T-helper 2 cell treated with Interferon-gamma antibody and Interleukin-4, amounts not matched to agents 5 μg/mL and 100 μg/mL, for 36 hours (primary cell): ENCODE measurements around the gene ARMCX4.

Experiments
- DNase-seq: peaks from one replicate; pipeline ENCODE4 v3.0.0; 2021; ENCODE audit warnings: low spot score
- H3K27ac Mint-ChIP-seq: one replicate; pipeline ENCODE4 v1.8.0; 2021; ENCODE audit warnings: mild to moderate bottlenecking, mixed read lengths
- H3K27me3 Mint-ChIP-seq: one replicate; pipeline ENCODE4 v1.8.0; 2021; ENCODE audit warnings: low read depth, mixed read lengths
- H3K36me3 Mint-ChIP-seq: one replicate; pipeline ENCODE4 v1.8.0; 2021; ENCODE audit warnings: low read depth, mixed read lengths
- H3K4me1 Mint-ChIP-seq: one replicate; pipeline ENCODE4 v1.8.0; 2021; ENCODE audit warnings: low read depth, mixed read lengths
- H3K4me3 Mint-ChIP-seq: one replicate; pipeline ENCODE4 v1.8.0; 2022; ENCODE audit warnings: mild to moderate bottlenecking, moderate library complexity, mixed read lengths
- H3K9me3 Mint-ChIP-seq: one replicate; pipeline ENCODE4 v1.8.0; 2021; ENCODE audit warnings: mixed read lengths

The ARMCX4 gene

DNA sequence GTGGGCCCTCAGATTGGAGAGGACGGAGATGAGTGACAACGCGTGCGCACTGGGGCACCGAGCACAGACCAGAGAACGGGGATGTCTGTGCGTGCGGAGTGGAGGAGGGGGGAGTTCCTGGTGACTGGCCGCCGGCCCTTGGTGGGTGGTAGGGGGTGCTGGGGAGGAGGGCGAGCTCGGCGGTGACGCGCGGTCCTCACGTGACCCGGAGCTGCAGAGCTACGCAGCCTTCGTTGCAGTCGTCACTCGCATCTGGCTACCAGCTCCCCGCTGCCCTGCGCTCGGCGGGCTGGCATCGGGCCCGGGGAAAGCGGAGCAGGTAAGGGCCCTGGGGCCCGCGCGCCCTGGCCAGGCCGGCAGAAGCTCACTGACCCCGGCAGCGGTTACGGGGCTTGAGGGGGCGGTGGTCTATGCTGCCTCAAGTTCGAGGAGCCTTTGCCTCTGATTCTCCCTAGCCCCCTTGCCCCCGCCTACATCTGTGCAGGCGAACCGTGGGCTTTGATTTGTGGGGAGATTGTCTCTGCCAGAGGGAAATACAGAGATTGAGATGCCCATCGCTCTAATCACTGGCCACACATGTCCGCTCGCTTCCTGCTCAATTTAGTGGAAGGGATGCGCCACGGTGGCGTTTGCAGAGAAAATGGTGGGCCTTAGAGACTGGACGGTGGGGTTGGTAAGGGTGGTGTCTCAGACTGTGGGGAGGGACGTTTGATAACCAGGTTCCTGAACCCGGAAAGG, at the start of gene ARMCX4:
TSS of gene ARMCX4 (plus strand) at position 245 of the 738 bp plus-strand sequence. CDS start 3,134 bp downstream, outside the sequence.
- peak within 1 kb of the TSS; percentile 49 for H3K27ac Mint-ChIP-seq
- H3K27me3 Mint-ChIP-seq = peaks cover 9% of the 10 kb centered on the region
- H3K4me1 Mint-ChIP-seq = peaks cover 4% of the 10 kb centered on the region
- H3K9me3 Mint-ChIP-seq = no peaks in the 10 kb centered on the region
- peak within 1 kb of the TSS; percentile 83 for H3K4me3 Mint-ChIP-seq
- peak; percentile 24 for DNase-seq
- peaks cover 2% of the 10 kb centered on the region for H3K36me3 Mint-ChIP-seq

DNA sequence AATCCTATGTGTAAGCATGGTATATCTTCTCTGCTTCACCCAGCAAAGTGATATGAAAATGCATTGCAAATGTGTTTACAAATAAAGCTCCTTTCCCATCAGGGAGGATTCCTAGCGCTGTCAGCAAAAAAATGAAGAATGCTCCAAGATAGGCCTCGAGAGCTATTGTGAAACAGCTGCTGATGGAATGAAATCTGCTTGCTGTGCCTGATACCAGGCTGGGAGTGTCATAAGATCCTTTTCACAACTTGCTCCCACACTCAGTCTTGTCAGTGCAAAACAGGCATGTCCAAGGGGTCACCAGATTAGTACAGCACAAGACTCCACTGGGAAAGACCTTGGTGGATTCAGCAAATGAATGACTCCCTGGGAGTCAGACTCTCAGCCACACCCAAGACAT, 43.2 kb upstream of the ARMCX4 start:
- H3K27ac Mint-ChIP-seq = no peak overlapping the region
- H3K27me3 Mint-ChIP-seq = no peaks in the 10 kb centered on the region
- no peaks in the 10 kb centered on the region for H3K4me1 Mint-ChIP-seq
- no peak for DNase-seq
- peaks cover 10% of the 10 kb centered on the region for H3K36me3 Mint-ChIP-seq
- no peak overlapping the region for H3K4me3 Mint-ChIP-seq
- no peaks in the 10 kb centered on the region for H3K9me3 Mint-ChIP-seq

- Mint-ChIP-seq H3K27me3 (no peaks in the 10 kb centered on the region), H3K36me3 (peaks cover 3% of the 10 kb centered on the region), H3K9me3 (peaks cover 6% of the 10 kb centered on the region), H3K27ac (no peak overlapping the region), H3K4me3 (no peak overlapping the region), H3K4me1 (peaks cover 10% of the 10 kb centered on the region)
- no peak for DNase-seq
Observed at GRCh38 chrX:101449279-101449678, 36.0 kb upstream of the ARMCX4 start.

DNA sequence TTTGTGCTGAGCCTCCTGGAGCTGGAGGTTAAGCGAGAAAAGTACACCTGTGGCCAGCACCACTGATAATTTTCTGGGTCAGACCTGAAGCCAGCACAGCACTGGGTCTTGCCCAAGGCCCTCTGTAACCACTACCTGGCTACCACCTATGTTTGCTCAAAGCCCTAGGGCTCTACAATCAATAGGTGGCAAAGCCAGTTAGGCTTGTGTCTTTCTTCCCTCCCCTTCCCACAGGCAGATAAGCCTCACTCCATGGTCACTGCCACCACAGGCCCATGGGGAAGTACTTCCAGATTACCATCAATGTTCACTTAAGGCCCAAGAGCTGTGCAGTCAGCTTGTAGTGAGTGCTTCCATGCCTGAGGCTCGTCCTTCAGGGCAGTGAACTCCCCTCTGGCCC, 35.2 kb upstream of the ARMCX4 start:
- no peak overlapping the region for H3K27ac Mint-ChIP-seq
- peaks cover 3% of the 10 kb centered on the region for H3K36me3 Mint-ChIP-seq
- H3K27me3 Mint-ChIP-seq = no peaks in the 10 kb centered on the region
- no peak overlapping the region for H3K4me3 Mint-ChIP-seq
- H3K9me3 Mint-ChIP-seq = peaks cover 6% of the 10 kb centered on the region
- DNase-seq = no peak
- H3K4me1 Mint-ChIP-seq = peaks cover 10% of the 10 kb centered on the region

GRCh38 chrX:101450961-101451360, 34.3 kb upstream of the ARMCX4 start:
- Mint-ChIP-seq H3K27me3 (no peaks in the 10 kb centered on the region), H3K4me3 (no peak overlapping the region), H3K36me3 (peaks cover 3% of the 10 kb centered on the region), H3K9me3 (peaks cover 6% of the 10 kb centered on the region), H3K4me1 (peaks cover 10% of the 10 kb centered on the region), H3K27ac (no peak overlapping the region)
- no peak for DNase-seq

- Mint-ChIP-seq H3K36me3 (peaks cover 3% of the 10 kb centered on the region), H3K27me3 (no peaks in the 10 kb centered on the region), H3K9me3 (peaks cover 6% of the 10 kb centered on the region), H3K4me3 (peak overlapping the region; percentile 44), H3K27ac (peak overlapping the region; percentile 64), H3K4me1 (peaks cover 10% of the 10 kb centered on the region)
- no peak for DNase-seq
Observed at GRCh38 chrX:101452056-101452455, 33.2 kb upstream of the ARMCX4 start.

- Mint-ChIP-seq H3K27me3 (no peaks in the 10 kb centered on the region), H3K36me3 (no peaks in the 10 kb centered on the region), H3K4me1 (no peaks in the 10 kb centered on the region), H3K4me3 (no peak overlapping the region), H3K27ac (no peak overlapping the region), H3K9me3 (no peaks in the 10 kb centered on the region)
- DNase-seq = no peak
Observed at GRCh38 chrX:101460669-101461068, 24.6 kb upstream of the ARMCX4 start.

- H3K4me1 Mint-ChIP-seq = no peaks in the 10 kb centered on the region
Observed at GRCh38 chrX:101462892-101463291, 22.4 kb upstream of the ARMCX4 start.

GRCh38 chrX:101478366-101478765, 6.9 kb upstream of the ARMCX4 start:
- no peak for DNase-seq
- Mint-ChIP-seq H3K27me3 (peaks cover 3% of the 10 kb centered on the region), H3K4me3 (no peak overlapping the region), H3K4me1 (no peaks in the 10 kb centered on the region), H3K9me3 (no peaks in the 10 kb centered on the region), H3K36me3 (no peaks in the 10 kb centered on the region), H3K27ac (no peak overlapping the region)

More at GRCh38 chrX:101462892-101463291, 22.4 kb upstream of the ARMCX4 start:
- Mint-ChIP-seq H3K27me3 (no peaks in the 10 kb centered on the region), H3K27ac (no peak overlapping the region), H3K36me3 (no peaks in the 10 kb centered on the region), H3K9me3 (no peaks in the 10 kb centered on the region), H3K4me3 (no peak overlapping the region)
- DNase-seq = no peak

GRCh38 chrX:101482296-101482695, 3.0 kb upstream of the ARMCX4 start:
- Mint-ChIP-seq H3K9me3 (no peaks in the 10 kb centered on the region), H3K36me3 (no peaks in the 10 kb centered on the region), H3K27ac (no peak overlapping the region), H3K4me3 (no peak overlapping the region), H3K27me3 (peaks cover 13% of the 10 kb centered on the region), H3K4me1 (peaks cover 4% of the 10 kb centered on the region)
- DNase-seq = no peak

DNA sequence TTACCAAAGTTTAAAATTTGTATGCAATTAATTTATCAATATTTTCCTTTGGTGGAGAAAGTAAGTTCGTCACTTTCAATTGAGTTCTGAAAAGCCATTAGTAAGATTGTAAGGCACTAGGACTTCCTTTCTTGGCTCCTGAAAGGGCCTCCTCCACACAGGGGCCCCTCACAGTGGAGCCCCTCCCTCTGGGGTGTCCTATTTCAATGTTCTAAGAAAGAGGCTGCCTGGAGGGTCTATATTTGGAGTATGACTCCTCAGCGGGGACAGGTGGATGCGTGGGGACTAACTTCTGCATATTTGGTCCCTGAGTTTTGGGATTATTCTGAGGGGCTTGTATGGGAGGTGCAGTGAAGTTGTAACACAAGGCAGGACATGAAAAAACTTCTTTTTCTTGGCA, 1.6 kb upstream of the ARMCX4 start:
- H3K4me3 Mint-ChIP-seq = no peak overlapping the region
- H3K27ac Mint-ChIP-seq = no peak overlapping the region
- H3K27me3 Mint-ChIP-seq = peaks cover 9% of the 10 kb centered on the region
- H3K4me1 Mint-ChIP-seq = peaks cover 4% of the 10 kb centered on the region
- DNase-seq = no peak
- H3K9me3 Mint-ChIP-seq = no peaks in the 10 kb centered on the region
- peaks cover 2% of the 10 kb centered on the region for H3K36me3 Mint-ChIP-seq

GRCh38 chrX:101484135-101484534, 1.1 kb upstream of the ARMCX4 start:
- H3K27ac Mint-ChIP-seq = no peak overlapping the region
- no peak for DNase-seq
- no peaks in the 10 kb centered on the region for H3K9me3 Mint-ChIP-seq
- H3K36me3 Mint-ChIP-seq = peaks cover 2% of the 10 kb centered on the region
- H3K27me3 Mint-ChIP-seq = peaks cover 9% of the 10 kb centered on the region
- peaks cover 4% of the 10 kb centered on the region for H3K4me1 Mint-ChIP-seq
- no peak overlapping the region for H3K4me3 Mint-ChIP-seq

- DNase-seq = no peak
- Mint-ChIP-seq H3K9me3 (no peaks in the 10 kb centered on the region), H3K27me3 (peaks cover 7% of the 10 kb centered on the region), H3K4me3 (no peak overlapping the region), H3K36me3 (peaks cover 2% of the 10 kb centered on the region), H3K4me1 (peaks cover 4% of the 10 kb centered on the region), H3K27ac (no peak overlapping the region)
Observed at GRCh38 chrX:101488796-101489195, 3.5 kb downstream of the ARMCX4 start.

DNA sequence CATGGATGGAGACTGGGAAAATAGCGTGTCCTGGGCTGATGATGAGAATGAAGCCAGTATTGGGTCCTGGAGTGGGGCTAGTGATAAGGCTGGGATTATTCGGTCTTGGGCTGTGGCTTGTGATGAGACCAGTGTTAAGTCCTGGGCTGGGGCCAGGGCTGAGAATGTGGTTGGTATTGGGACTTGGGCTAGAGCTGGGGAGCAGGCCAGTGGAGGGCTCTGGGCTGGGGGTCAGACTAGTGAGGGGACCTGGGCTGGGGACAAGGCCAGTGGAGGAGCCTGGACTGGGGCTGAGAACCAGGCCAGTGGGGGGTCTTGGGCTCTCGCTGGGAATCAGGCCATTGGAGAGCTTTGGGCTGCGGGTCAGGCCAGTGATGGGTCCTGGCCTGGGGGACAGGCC, 6.7 kb downstream of the ARMCX4 start:
- Mint-ChIP-seq H3K27ac (no peak overlapping the region), H3K9me3 (no peaks in the 10 kb centered on the region), H3K4me3 (no peak overlapping the region), H3K27me3 (no peaks in the 10 kb centered on the region), H3K36me3 (peaks cover 2% of the 10 kb centered on the region), H3K4me1 (no peaks in the 10 kb centered on the region)
- no peak for DNase-seq

- no peak for DNase-seq
- Mint-ChIP-seq H3K4me3 (no peak overlapping the region), H3K36me3 (no peaks in the 10 kb centered on the region), H3K27ac (no peak overlapping the region), H3K27me3 (no peaks in the 10 kb centered on the region), H3K9me3 (no peaks in the 10 kb centered on the region), H3K4me1 (no peaks in the 10 kb centered on the region)
Observed at GRCh38 chrX:101493225-101493624, 8.0 kb downstream of the ARMCX4 start.
